GM10266 (cell line): ENCODE data around the gene ALDH1A2.

Source experiments
- DNase-seq: peaks from one replicate; pipeline ENCODE4 v3.0.0; 2012; ENCODE audit errors: extremely low spot score
- CTCF ChIP-seq: IDR thresholded peaks from 2 replicates; pipeline ENCODE4 v1.5.1; 2012; ENCODE audit warnings: mild to moderate bottlenecking, low read depth; ENCODE audit not compliant: control insufficient read depth, insufficient read depth; ENCODE audit errors: missing control alignments

ALDH1A2 gene

GRCh38 chr15:57943754-57944420 is 121.6 kb downstream of the ALDH1A2 start:
- DNase-seq, result no peak

GRCh38 chr15:57943171-57943570 is 122.3 kb downstream of the ALDH1A2 start:
- DNase-seq, result no peak
- TF ChIP-seq CTCF, result no peak

More at GRCh38 chr15:57943754-57944420, 121.6 kb downstream of the ALDH1A2 start:
- TF ChIP-seq CTCF, result no peak

GRCh38 chr15:57941816-57942215 is 123.7 kb downstream of the ALDH1A2 start:
- no peak for TF ChIP-seq CTCF
- no peak for DNase-seq

- DNase-seq, result no peak
Observed at GRCh38 chr15:57932348-57932747, 133.2 kb downstream of the ALDH1A2 start.

GRCh38 chr15:57931570-57931969 is 133.9 kb downstream of the ALDH1A2 start:
- DNase-seq, result no peak
- TF ChIP-seq CTCF, result no peak

More at GRCh38 chr15:57932348-57932747, 133.2 kb downstream of the ALDH1A2 start:
- no peak for TF ChIP-seq CTCF

- DNase-seq, result no peak
- TF ChIP-seq CTCF, result no peak
Observed at GRCh38 chr15:57927091-57927631, 138.3 kb downstream of the ALDH1A2 start.

GRCh38 chr15:57925650-57926049 is 139.9 kb downstream of the ALDH1A2 start:
- no peak for TF ChIP-seq CTCF
- DNase-seq, result no peak
